HEK293 (cell line): Measurements from ENCODE around the gene CEP295NL.
"Not testable (repeated sequence)": the region's sequence is repeated elsewhere in the genome, so short reads cannot be mapped to it uniquely, and the experiment has no call there.

Experiments
- CTCF ChIA-PET: fragments of 350-600 bp; formaldehyde crosslinking; extraction: SDS; loops from one replicate; lab custom pipeline; 2021; ENCODE audit warnings: antibody characterized with exemption; lab: Yijun Ruan, JAX
- POLR2A ChIA-PET: fragments of 300-600 bp; formaldehyde crosslinking; extraction: SDS; loops from one replicate; lab custom pipeline; 2020; ENCODE audit warnings: antibody characterized with exemption, inconsistent platforms; lab: Yijun Ruan, JAX
- H3K27ac ChIP-seq: fragments of 200-500 bp; sonication (Bioruptor generic); 2 replicates; pipeline ENCODE4 v1.5.1; 2014; ENCODE audit warnings: low read depth, low read length, control low read depth, inconsistent platforms; ENCODE audit errors: extremely low read depth
- H3K36me3 ChIP-seq, 2 experiments: fragments of 200-500 bp in 1 of 2; sonication (Bioruptor generic) in 1 of 2; 1 replicate in 1 of 2; 2 replicates in 1 of 2; pipeline ENCODE4 v1.5.1; 2014 to 2017; ENCODE audit warnings: inconsistent platforms in 2 of 2, low read length in 2 of 2; ENCODE audit not compliant: control insufficient read depth in 2 of 2, insufficient read depth in 1 of 2
- H3K4me1 ChIP-seq: fragments of 200-500 bp; sonication (Bioruptor generic); 2 replicates; pipeline ENCODE4 v1.5.1; 2014; ENCODE audit warnings: mild to moderate bottlenecking, low read length, inconsistent platforms; ENCODE audit not compliant: control insufficient read depth, insufficient read depth
- H3K4me3 ChIP-seq: 2 replicates; pipeline ENCODE4 v1.5.1; 2011; ENCODE audit warnings: low read depth, mild to moderate bottlenecking, control low read depth, low read length, moderate library complexity
- H3K9me3 ChIP-seq: fragments of 200-500 bp; sonication (Bioruptor generic); 2 replicates; pipeline ENCODE4 v1.5.1; 2014; ENCODE audit warnings: low read depth, low read length, inconsistent platforms; ENCODE audit not compliant: control insufficient read depth, insufficient read depth
- HOXA7 ChIP-seq: sonication (generic); formaldehyde crosslinking; IDR thresholded peaks from 2 replicates; pipeline ENCODE4 v1.8.1; 2022; ENCODE audit warnings: missing genetic modification reagents, borderline replicate concordance
- HOXD13 ChIP-seq: sonication (generic); formaldehyde crosslinking; IDR thresholded peaks from 2 replicates; pipeline ENCODE4 v1.8.0; 2022; ENCODE audit warnings: missing genetic modification reagents, borderline replicate concordance
- PRDM1 ChIP-seq: fragments of 450-650 bp; formaldehyde crosslinking; IDR thresholded peaks from 2 replicates; pipeline ENCODE4; 2016; ENCODE audit warnings: missing biosample characterization, missing genetic modification characterization
- SP7 ChIP-seq: fragments of 450-650 bp; formaldehyde crosslinking; IDR thresholded peaks from 2 replicates; pipeline ENCODE4 v1.5.1; 2016; ENCODE audit warnings: missing biosample characterization, missing genetic modification characterization
- WT1 ChIP-seq: fragments of 450-650 bp; formaldehyde crosslinking; IDR thresholded peaks from 2 replicates; pipeline ENCODE4 v1.5.1; 2016; ENCODE audit warnings: missing biosample characterization, missing genetic modification characterization
- ZNF157 ChIP-seq: fragments of 450-650 bp; formaldehyde crosslinking; IDR thresholded peaks from 2 replicates; pipeline ENCODE4 v1.5.1; 2016; ENCODE audit warnings: missing biosample characterization, missing genetic modification characterization
- ZNF202 ChIP-seq: fragments of 450-650 bp; formaldehyde crosslinking; IDR thresholded peaks from 2 replicates; pipeline ENCODE4 v1.5.1; 2016; ENCODE audit warnings: missing biosample characterization, missing genetic modification characterization, borderline replicate concordance
- ZNF239 ChIP-seq: fragments of 450-650 bp; formaldehyde crosslinking; IDR thresholded peaks from 2 replicates; pipeline ENCODE4 v1.5.1; 2016; ENCODE audit warnings: missing biosample characterization, missing genetic modification characterization
- ZNF571 ChIP-seq: fragments of 450-650 bp; formaldehyde crosslinking; IDR thresholded peaks from 2 replicates; pipeline ENCODE4 v1.5.0; 2017; ENCODE audit warnings: missing biosample characterization, missing genetic modification characterization
- ZNF623 ChIP-seq: fragments of 450-650 bp; formaldehyde crosslinking; IDR thresholded peaks from 2 replicates; pipeline ENCODE4 v1.5.1; 2016; ENCODE audit warnings: missing biosample characterization, missing genetic modification characterization
- ZNF660 ChIP-seq: fragments of 450-650 bp; IDR thresholded peaks from 2 replicates; pipeline ENCODE4 v1.5.1; 2018; ENCODE audit warnings: missing biosample characterization, mild to moderate bottlenecking, missing genetic modification characterization
- ZNF792 ChIP-seq: fragments of 450-650 bp; formaldehyde crosslinking; IDR thresholded peaks from 2 replicates; pipeline ENCODE4 v1.5.1; 2016; ENCODE audit warnings: missing biosample characterization, missing genetic modification characterization
- ZSCAN4 ChIP-seq: fragments of 450-650 bp; formaldehyde crosslinking; IDR thresholded peaks from 2 replicates; pipeline ENCODE4 v1.5.1; 2017; ENCODE audit warnings: missing biosample characterization, missing genetic modification characterization

CEP295NL gene

GRCh38 chr17:78913115-78913514 lies 10.1 kb upstream of the CEP295NL start:
- no peaks in the 10 kb centered on the region for H3K9me3 ChIP-seq
- no peaks in the 10 kb centered on the region for H3K4me1 ChIP-seq
- ChIA-PET CTCF (interaction anchor here (3.3 kb wide), 1 partner anchor 58 kb away, joined by 14 read pairs; no protein-coding TSS in a partner anchor), POLR2A (interaction anchor here (0.7 kb wide), 1 partner anchor 9 kb away, joined by 8 read pairs; no protein-coding TSS in a partner anchor)
- no peak overlapping the region for H3K27ac ChIP-seq
- no peak overlapping the region for H3K4me3 ChIP-seq
- peak; percentile 91 for TF ChIP-seq ZNF157 (tag by site-specific recombination)
- TF ChIP-seq HOXD13 (CRISPR knock-in tag), result no peak
- no peak for TF ChIP-seq ZNF660
- no peak for TF ChIP-seq HOXA7
- TF ChIP-seq ZNF792, result no peak
- TF ChIP-seq ZSCAN4 (tag by site-specific recombination), result no peak
- H3K36me3 ChIP-seq, result no peaks in the 10 kb centered on the region; a peak in 1 of 3 replicates

GRCh38 chr17:78912082-78912481 lies 9.1 kb upstream of the CEP295NL start:
- POLR2A ChIA-PET, result no interaction called here
- H3K4me1 ChIP-seq, result no peaks in the 10 kb centered on the region
- CTCF ChIA-PET, result interaction anchor here (3.3 kb wide), 1 partner anchor 59 kb away, joined by 14 read pairs; no protein-coding TSS in a partner anchor

GRCh38 chr17:78911543-78911942 lies 8.5 kb upstream of the CEP295NL start:
- not testable (repeated sequence) for H3K9me3 ChIP-seq, H3K4me1 ChIP-seq, H3K27ac ChIP-seq, H3K4me3 ChIP-seq, H3K36me3 ChIP-seq
- POLR2A ChIA-PET, result interaction anchor here (0.9 kb wide), 1 partner anchor 12 kb away, joined by 3 read pairs; no protein-coding TSS in a partner anchor
- CTCF ChIA-PET, result interaction anchor here (3.3 kb wide), 1 partner anchor 60 kb away, joined by 14 read pairs; no protein-coding TSS in a partner anchor

More at GRCh38 chr17:78912082-78912481, 9.1 kb upstream of the CEP295NL start:
- Histone ChIP-seq H3K9me3 (no peaks in the 10 kb centered on the region), H3K4me3 (no peak overlapping the region)
- no peak for TF ChIP-seq ZNF202 (tag by site-specific recombination)
- TF ChIP-seq ZNF623 (tag by site-specific recombination), result no peak
- TF ChIP-seq ZNF571 (tag by site-specific recombination), result no peak
- TF ChIP-seq ZNF239 (tag by site-specific recombination), result no peak
- no peak for TF ChIP-seq SP7 (tag by site-specific recombination)
- TF ChIP-seq, all 188 proteins: peak for 0
- Histone ChIP-seq H3K27ac (no peak overlapping the region), H3K36me3 (no peaks in the 10 kb centered on the region; a peak in 1 of 3 replicates)

- TF ChIP-seq WT1 (tag by site-specific recombination) (no peak), PRDM1 (tag by site-specific recombination) (peak; percentile 54; the same call in 1 of the 2 replicates)
- TF ChIP-seq, all 188 proteins: peak for 1
- Histone ChIP-seq H3K4me1 (no peaks in the 10 kb centered on the region), H3K4me3 (no peak overlapping the region), H3K36me3 (no peaks in the 10 kb centered on the region), H3K27ac (no peak overlapping the region), H3K9me3 (no peaks in the 10 kb centered on the region)
- CTCF ChIA-PET, result interaction anchor here (3.3 kb wide), 1 partner anchor 61 kb away, joined by 14 read pairs; no protein-coding TSS in a partner anchor
- POLR2A ChIA-PET, result interaction anchor here (0.9 to 1.2 kb wide), 2 partner anchors 10 to 13 kb away, joined by 3 to 4 read pairs; no protein-coding TSS in a partner anchor
These were observed 7.7 kb upstream of the CEP295NL start for GRCh38 chr17:78910497-78911284.
